Stimulated activated CD8-positive, alpha-beta memory T cell treated with anti-CD3 and anti-CD28 coated beads, Interleukin-7, amount 100 ng/mL, for 48 hours (primary cell): ENCODE data around the gene TMED7.
"Not testable (repeated sequence)": the region's sequence is repeated elsewhere in the genome, so short reads cannot be mapped to it uniquely, and the experiment has no call there.

Experiments
- DNase-seq, 2 donors: peaks; one replicate each; pipeline ENCODE4 v3.0.0-alpha.2; 2020; ENCODE audit warnings: low read depth in 1 of 2; ENCODE audit errors: extremely low read depth in 1 of 2

TMED7 gene

DNA sequence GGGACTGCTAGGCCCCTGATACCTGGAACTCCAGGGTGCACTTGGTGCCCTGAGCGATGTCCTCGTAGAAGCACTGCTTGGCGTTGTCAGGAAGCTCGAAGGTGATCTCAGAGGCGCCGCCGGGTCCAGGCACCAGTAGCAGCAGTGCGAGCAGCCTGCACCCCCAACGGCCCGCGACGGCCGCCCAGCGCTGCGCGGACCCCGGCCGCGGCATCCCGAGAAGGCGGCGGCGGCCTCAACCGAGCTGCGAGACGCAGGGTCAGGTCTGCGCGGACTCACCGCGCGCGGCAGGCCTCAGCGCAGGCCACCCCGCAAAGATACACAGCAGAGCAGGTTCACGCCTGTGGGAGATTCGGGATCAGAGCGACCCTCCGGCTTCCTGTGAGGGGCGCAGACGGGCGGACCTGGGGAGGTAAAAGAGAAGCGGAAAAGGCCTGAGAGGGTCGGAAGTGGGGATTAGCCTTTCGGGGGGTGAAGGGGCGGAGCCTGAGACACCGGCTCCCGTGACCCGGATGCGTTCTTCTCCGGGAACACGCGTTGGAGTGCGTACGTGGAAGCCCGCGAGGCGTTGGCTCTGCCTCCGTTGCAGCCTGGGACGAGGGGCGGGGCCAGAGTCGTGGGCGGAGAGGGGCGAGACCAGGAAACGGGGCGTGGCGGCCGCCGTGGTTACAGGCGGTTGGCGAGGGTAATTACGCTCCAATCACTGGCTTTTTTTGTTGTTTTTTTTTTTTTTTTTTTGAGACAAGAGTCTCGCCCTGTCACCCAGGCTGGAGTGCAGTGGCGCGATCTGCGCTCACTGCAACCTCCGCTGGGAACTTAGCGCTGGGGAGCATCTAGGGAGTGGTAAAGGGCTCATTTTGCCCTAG, at the start of gene TMED7:
TMED7 (minus strand) TSS at position 458 of the 866 bp plus-strand sequence; CDS start at position 214, 244 bp downstream.
- DNase-seq: peak; percentile 100

DNA sequence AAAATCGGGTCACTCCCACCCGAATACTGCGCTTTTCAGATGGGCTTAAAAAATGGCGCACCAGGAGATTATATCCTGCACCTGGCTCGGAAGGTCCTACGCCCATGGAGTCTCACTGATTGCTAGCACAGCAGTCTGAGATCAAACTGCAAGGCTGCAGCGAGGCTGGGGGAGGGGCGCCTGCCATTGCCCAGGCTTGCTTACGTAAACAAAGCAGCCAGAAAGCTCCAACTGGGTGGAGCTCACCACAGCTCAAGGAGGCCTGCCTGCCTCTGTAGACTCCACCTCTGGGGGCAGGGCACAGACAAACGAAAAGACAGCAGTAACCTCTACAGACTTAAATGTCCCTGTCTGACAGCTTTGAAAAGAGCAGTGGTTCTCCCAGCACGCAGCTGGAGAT, 48.9 kb upstream of the TMED7 start:
- not testable (repeated sequence) for DNase-seq

DNA sequence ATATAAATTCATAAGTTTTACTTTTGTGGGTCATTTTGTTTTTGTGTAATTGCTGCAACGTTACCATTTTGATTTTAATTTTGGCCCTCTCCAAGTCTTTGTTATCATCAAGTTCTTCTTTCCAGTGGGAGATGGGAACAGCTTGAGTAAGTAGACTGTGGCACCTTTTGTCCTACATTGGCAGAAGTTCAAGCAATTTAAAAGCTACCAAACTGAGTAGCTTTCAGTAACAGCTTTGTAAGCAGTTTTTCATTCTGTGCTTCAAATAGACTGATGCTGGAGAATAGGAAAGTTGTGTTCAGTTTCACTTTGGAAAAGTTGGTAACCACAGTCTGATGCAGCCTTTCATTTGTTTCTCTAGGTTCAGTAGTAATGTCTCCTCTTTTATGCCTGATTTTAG, 47.8 kb upstream of the TMED7 start:
- no peak for DNase-seq

DNA sequence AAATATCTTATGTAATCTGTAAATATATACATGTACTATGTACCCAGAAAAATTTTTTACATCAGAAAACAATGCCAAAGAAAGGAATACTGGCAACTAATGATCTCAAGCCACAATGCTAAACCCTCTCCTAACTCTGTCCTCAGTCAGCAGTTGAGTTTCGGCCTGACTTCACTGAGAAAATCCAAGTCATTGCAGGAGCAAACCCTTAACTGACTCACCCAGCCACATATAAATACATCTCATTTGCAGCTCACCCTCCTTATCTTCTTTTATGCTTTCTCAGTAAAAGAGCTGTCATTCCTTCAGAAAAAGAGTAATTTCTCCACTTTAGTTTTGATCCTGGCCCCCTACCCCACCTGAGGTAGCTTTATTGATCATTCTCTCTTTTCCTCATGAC, 46.1 kb upstream of the TMED7 start:
- no peak for DNase-seq

DNA sequence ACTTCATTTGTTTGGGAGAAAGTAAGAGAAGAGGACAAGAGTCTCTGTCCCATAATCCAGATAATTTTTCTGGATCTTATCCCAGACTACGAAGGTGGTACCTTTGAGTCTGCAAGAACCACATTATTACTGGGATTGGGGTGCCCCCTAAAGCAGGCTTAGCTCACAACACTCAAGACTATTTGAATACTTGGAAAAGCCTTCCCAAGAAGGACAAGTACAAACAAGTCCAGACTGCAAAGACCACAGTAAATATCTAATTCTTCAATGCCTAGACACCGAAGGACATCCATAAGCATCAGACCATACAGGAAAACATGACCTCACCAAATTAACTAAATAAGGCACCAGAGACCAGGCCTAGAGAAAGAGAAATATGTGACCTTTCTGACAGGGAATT, 40.2 kb upstream of the TMED7 start:
- DNase-seq: no peak

DNA sequence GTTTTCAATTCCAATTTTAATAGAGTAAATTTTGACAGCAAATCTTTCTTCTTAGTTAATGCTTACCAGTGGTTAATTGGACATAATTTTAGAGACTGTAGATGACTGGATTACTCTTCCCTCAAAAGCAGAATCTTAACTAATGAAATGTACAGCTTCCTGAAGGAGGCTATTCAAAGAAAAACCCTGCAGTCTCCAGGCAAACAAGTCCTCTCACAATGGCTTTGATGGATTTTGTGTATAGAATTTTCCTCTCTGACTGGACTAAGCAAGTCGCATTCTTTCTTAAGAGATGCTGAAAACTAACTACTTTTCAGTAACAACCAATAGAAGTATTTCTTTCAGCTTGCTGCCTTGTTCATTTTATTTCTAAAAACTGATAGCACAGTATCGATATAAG, 35.7 kb upstream of the TMED7 start:
- no peak for DNase-seq

DNA sequence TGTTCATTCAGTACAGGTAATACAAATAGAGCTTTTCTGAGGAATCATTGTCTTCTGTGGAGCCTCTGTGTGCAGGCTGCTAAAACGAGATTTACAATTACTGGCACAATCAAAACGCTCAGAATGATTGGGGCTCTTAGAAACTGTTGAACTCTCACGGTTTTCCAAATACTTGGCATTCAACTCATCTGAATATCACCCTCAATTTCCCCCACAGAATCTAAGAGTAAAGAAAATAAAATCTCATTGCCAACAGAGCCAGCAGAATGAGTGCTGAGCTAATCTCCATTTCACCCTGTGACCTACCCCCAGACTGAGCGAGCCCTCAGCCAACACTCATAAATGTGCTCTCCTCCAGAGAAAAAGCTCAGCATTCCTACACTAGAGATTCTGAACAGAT, 35.3 kb upstream of the TMED7 start:
- no peak for DNase-seq

DNA sequence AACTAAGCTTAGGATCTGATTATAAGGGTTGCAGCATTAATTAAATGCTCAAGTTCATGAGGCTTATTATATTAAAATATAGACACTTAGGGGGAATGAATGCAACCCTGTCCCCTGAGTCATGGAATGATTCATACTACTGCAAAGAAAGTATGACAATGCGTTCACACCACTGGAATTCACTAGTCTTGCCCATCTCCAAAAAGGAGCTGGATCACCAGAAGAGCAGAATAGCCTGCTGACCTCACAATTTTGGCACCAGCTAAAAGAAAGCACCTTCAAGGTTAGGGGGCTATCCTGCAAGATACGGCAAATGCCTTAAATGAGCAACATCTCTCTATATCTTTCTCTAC, 32.0 kb upstream of the TMED7 start:
- no peak for DNase-seq

DNA sequence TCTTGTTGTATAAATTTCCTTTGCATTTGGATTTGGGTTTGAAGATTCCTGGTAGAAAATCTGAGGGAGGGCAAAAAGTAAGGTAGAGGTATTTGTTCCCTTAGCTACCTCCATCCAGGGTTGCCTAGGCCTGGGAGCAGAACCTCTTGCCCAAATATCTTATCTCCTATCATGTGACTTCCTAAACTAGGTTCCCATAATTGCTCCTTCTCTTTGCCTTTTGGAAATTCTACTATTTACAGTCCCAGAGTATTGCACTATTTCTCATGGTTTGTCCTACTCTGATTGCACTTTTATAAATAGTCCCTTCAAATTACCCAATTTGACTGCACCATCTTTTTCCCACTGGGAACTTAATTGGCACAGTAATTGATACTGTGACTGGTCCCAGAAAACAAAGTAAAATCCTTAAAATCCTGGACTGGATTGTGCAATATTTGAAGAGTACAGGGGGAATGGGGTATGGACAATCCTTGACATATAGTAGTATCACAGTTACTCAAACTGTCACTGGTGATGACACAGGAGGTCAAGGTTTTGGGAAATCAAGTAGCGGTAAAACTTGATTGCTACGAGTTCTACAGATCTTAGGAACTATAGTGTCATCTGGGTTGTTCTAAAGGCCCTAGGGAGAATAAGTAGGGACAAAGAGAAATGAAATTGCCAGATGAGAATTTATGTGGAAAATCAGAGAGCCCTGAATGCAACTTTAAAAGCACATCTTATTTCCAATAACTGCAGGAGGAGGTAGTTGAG, 31.5 kb upstream of the TMED7 start:
- no peak for DNase-seq

DNA sequence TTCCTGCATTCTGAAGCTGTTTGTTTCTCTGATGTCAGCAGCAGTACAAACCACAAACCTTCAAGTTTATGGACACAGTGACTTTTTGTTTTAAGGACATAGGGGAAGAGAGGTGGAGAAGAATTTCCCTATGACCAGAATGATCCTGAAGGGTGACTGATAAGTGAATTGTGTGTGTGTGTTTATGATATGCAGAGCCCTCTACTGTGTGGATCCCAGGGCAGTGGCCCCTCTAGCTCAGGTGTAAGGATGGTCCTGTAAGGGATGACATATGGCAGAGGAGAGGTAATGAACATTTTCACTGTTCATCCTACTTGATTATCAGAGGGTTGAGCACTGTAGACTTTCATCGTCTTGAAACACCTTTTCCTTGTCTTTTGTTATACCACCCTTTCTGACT, 30.6 kb upstream of the TMED7 start:
- no peak for DNase-seq

DNA sequence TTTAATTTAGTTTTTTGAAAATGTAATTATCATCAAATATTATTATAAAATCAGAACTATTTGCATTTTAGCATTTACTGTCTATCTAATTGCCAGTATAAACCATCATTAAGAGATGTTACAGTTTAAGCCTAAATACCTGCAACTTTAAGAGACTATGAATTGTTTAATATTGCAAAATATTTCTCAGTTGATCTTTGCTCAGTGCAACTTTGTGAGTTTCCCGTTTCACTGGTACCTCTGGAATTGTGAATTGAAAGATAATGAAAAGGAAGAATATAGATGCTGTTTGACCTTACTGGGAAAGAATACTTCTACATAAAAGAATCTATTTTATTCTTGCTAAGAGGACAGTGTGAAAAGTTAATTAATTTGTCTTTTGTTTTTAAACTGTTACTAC, 30.2 kb upstream of the TMED7 start:
- no peak for DNase-seq

DNA sequence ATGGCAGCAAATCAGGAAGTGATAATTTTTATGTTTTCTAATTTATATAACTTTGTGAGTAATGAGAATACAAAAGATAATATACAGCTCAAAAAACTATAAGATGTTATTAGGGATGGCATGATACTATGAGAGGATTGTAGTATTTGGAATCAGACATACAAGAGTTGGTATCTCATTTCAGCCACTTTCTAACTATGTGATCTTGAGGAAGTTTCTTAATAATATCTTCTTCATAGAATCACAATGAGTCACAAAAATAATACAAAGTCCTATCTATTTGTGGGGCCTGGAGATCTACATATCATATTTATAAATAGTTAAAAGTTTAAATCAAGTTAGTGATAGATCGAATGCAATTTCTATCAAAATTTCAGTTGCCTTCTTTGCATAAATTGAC, 23.7 kb upstream of the TMED7 start:
- no peak for DNase-seq

DNA sequence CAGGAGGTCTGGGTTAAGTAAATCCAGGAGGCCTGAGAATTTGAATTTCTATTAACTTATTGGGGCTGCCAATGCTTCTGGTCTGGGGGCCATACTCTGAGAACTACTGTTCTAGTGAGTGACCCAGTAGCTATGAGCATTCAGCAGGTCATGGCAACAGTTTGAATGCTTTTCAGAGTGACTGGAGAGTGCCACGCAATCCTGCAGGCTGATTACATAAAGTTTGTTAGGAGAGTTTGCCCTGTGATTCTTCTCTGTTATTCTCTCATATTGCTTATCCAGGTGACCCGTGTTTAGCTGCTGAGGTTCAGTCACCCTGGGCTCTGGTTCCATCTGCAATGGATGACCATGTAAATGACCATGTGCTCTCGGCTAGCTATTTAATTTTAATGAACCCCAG, 22.2 kb upstream of the TMED7 start:
- DNase-seq: no peak

DNA sequence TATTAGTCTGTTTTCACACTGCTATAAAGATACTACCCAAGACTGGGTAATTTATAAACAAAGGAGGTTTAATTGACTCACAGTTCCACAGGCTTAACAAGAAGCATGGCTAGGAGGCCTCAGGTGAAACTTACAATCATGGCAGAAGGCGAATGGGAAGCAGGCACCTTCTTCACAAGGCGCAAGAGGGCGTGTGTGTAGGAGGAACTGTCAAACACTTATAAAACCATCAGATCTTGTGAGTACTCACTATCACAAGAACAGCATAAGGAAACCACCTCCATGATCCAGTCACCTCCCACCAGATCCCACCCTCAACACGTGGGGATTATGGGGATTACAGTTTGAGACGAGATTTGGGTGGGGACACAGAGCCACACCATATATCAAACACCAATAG, 19.6 kb upstream of the TMED7 start:
- DNase-seq: not testable (repeated sequence)

DNA sequence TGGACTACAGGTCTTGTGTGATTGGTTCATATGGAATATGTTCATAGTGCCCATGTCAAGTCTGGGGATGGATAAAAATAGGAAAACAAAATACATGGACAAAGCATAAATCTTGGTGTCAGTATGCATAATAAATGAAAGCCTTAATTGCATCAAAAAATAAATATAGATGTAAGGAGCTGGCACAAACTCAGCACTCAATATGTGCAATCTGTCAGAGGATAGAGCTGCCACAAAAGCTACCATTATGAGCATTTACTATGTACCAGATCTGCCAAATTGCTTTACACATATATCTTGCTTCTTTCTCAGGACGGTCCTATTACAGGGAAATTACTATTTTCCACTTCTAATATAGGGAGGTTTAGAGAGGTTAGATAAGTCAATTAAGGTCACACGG, 18.2 kb upstream of the TMED7 start:
- DNase-seq: no peak

DNA sequence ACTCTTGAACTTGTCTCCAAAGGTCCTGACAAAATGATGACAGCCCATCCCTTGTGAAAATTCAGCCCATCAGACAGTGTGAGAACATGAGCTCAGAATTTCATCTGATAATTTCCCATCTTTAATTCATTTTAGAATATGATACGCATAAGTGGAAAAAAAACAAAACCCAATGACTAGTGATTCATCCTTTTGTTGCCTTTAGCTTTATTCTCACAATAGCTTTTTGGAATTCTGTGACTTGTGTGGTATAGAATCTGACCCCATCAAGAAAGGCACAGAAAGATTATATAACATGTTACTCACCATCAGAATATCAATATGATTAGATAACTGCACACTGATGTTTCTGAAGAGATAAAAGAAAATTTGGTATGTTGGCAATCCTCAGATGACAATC, 16.1 kb upstream of the TMED7 start:
- DNase-seq: no peak

DNA sequence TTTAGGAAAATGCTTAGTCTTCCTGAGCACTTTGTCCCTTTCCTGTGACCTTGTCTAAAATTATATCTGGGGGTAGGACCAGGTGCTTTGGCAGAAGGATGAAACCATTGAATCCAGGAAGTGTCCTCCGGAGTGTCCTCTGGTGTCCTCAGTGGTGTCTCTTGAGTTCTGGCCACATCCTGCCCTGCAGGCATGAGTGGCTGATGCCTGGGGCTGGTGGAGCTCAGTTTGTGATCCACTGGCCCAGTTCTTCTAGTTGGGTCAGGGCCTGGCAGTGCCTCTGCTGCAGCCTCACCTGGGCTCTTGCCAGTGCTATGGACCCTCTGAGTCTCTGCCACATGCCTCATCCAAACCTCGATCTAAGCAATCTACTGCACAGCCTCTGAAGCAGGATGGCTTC, 14.4 kb upstream of the TMED7 start:
- DNase-seq: no peak

DNA sequence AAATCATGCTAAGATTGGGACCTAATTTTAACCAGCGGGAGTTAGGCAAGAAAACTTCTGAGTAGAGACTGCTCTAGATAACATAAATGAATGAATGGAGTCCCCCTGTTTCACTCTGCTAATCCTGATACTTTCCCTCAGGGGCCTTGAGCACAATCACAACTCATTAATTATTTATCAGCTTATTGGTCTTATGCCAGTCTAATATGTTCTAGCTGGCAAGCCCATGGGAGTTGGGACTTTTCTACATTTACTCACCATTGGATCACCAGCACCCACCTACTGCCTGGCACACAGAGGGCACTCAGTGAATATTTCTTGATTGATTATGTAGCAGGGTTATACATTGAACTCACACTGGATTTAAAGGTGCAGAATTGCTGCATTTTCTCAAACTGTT, 13.5 kb upstream of the TMED7 start:
- no peak for DNase-seq

DNA sequence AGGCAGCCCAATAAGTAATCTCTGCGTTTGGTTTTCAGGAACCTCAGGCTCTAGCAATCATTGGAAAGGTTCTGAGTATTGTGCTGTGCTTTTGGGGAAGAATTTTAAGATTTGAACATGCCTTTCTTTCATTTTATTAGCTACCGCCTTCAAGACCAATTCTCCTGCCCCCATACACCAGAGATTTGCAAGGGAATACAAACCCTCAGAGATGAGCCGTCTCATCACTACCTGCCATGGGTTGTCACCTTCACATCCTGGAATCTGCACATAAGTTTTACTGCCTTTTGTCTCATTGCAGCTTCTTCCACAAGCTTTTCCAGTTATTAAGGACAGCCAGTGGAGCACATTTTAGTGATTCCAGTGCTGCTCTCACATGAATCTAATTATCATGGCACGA, 11.7 kb upstream of the TMED7 start:
- no peak for DNase-seq

DNA sequence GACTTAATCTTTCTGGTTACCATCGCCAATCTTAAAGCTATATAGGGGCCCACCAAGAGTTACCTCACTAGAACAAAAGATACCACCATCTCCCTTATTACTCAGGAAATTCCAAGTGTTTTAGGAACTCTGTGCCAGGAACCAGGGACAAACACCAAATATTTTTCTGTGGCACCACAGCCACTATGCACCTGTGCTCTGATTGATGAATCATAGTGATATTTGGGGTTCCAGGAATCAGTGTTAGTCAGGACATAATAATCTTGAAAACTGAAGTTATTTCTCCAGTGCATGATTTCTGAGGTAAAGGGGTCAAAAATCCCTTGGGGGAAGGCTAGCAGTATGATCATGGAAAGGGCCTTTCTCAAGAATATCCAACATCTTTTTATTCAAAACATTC, 10.2 kb upstream of the TMED7 start:
- DNase-seq: no peak

DNA sequence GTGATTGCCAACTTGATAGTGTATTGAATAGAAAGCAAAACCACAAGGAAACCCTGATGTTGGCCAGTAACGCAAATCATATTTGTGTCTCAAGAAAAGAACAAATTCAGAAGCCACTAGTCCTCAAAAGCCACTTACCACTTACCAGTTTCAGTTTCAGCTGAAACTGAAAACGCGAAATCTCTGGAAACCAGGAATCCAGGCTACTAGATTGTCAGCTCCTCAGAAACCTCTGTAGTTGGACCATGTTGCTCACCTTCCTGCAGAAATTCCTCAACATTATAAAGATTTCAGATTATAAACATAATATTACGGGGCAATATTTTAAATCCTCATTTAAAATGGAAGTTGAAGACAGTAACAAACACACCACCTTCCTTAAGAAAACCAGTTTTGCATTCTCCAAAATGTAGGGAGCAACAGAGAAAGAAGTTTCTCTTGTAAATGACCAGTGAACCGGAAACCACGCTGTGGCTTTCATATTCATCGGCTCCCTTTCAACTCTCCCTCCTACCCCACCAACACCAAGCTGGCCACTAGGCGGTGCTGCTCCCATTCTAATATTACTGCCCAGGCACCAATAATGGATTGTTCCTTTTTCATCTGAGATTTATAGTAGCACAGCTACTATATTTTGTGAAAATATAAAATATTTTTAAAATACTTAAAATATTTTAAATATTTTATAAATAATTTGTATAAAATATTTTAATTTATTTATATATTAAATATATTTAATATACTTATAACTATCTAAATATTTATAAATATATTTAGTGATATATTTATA, 8.7 kb upstream of the TMED7 start:
- peak; percentile 64 to 74 for DNase-seq

DNA sequence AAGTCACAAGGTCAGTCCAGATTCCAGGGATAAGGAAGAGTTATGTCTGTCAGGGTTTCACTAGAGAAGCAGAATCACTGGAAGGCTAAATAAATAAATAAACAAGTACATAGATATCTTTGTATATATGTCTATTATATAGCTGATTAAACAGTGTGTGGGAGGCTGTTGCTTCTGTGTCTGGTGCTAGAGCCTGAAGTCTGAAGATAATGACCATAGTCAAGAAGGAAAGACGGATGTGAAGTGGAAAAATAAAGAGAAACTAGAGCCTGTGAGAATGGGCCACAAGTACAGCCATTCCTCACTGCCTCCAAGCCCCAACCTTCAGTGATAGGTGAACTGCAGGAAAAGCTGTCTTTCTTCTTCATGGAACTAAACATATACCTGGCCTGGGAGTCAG, 4.1 kb upstream of the TMED7 start:
- DNase-seq: no peak
